GM12878 (cell line): ENCODE data around the gene EGF. TPM values are rescaled to one million over a fixed set of nuclear protein-coding genes. Genes with fewer than 3 reads are reported as not detected.
"Not testable (repeated sequence)": the region's sequence is repeated elsewhere in the genome, so short reads cannot be mapped to it uniquely, and the experiment has no call there.

Experiments used
- ATAC-seq: fragments of 200-7000 bp; cut with Tn5 transposase; 3 replicates; pipeline ENCODE4 v1.9.1; 2020; ENCODE audit warnings: mild to moderate bottlenecking, moderate library complexity
- BruUV-seq: library from RNA; stranded (reverse); fragments of 400-500 nt; replicated peaks from 2 replicates; lab custom pipeline; 2021; lab: Mats Ljungman, UMichigan
- CTCF ChIA-PET: fragments of 300-600 bp; sonication (Branson Sonifier 250); formaldehyde crosslinking; extraction: SDS; loops from one replicate; lab custom pipeline; 2021; ENCODE audit warnings: inconsistent platforms; lab: Yijun Ruan, JAX
- POLR2A ChIA-PET: fragments of 350-600 bp; formaldehyde crosslinking; extraction: SDS; loops from one replicate; lab custom pipeline; 2021; ENCODE audit warnings: inconsistent platforms; lab: Charles Lee
- RAD21 ChIA-PET: fragments of 300-600 bp; sonication (Branson Sonifier 250); formaldehyde crosslinking; loops from one replicate; lab custom pipeline; 2023; ENCODE audit warnings: antibody characterized with exemption; ENCODE audit not compliant: unreplicated experiment; lab: Charles Lee
- SMC1A ChIA-PET: fragments of 300-600 bp; sonication (Branson Sonifier 250); formaldehyde crosslinking; loops from one replicate; lab custom pipeline; 2023; ENCODE audit not compliant: unreplicated experiment, uncharacterized antibody; lab: Charles Lee
- DNase-seq: peaks from one replicate; pipeline ENCODE4 v3.0.0-alpha.2; 2011; ENCODE audit warnings: low read depth, low spot score
- FAIRE-seq: peaks from 3 replicates; lab custom pipeline; 2011; peaks lifted over from hg19 to GRCh38; lab: Jason Lieb, UNC
- H2AFZ ChIP-seq: 2 replicates; pipeline ENCODE4 v1.6.0; 2011; ENCODE audit warnings: low read depth, low read length, control low read depth; ENCODE audit not compliant: control insufficient read depth
- H3K27ac ChIP-seq: 2 replicates; pipeline ENCODE4 v1.5.1; 2011; ENCODE audit warnings: control low read depth; ENCODE audit not compliant: control insufficient read depth, insufficient read depth
- H3K27me3 ChIP-seq, 2 experiments: replicated peaks in 1 of 2; 2 replicates each; pipeline versions ENCODE4 v1.6.0 to v1.6.1; 2011; ENCODE audit warnings: low read length in 1 of 2; ENCODE audit not compliant: control insufficient read depth in 2 of 2, insufficient read depth in 2 of 2
- H3K36me3 ChIP-seq, 2 experiments: 2 replicates each; pipeline ENCODE4 v1.5.1; 2011; ENCODE audit warnings: low read length in 1 of 2; ENCODE audit not compliant: control insufficient read depth in 2 of 2, insufficient read depth in 2 of 2
- H3K4me1 ChIP-seq: 2 replicates; pipeline ENCODE4 v1.6.1; 2011; ENCODE audit warnings: mild to moderate bottlenecking, low read length, moderate library complexity, mixed read lengths; ENCODE audit not compliant: control insufficient read depth, insufficient read depth
- H3K4me2 ChIP-seq: 2 replicates; pipeline ENCODE4 v1.6.0; 2011; ENCODE audit warnings: control low read depth; ENCODE audit not compliant: control insufficient read depth, insufficient read depth
- H3K4me3 ChIP-seq: fragments of 200-600 bp; sonication (generic); 2 replicates; pipeline ENCODE4 v1.5.1; 2016
- H3K79me2 ChIP-seq: 2 replicates; pipeline ENCODE4 v1.6.0; 2011; ENCODE audit warnings: low read length; ENCODE audit not compliant: control insufficient read depth, insufficient read depth
- H3K9ac ChIP-seq: 2 replicates; pipeline ENCODE4 v1.8.0; 2011; ENCODE audit warnings: low read length, control low read depth, mixed read lengths; ENCODE audit not compliant: control insufficient read depth, insufficient read depth
- H3K9me3 ChIP-seq: replicated peaks from 3 replicates; pipeline ENCODE4 v1.5.1; 2011; ENCODE audit warnings: mild to moderate bottlenecking, low read length; ENCODE audit not compliant: control insufficient read depth, insufficient read depth
- H4K20me1 ChIP-seq: 2 replicates; pipeline ENCODE4 v1.6.0; 2011; ENCODE audit not compliant: control insufficient read depth, insufficient read depth
- CREB1 ChIP-seq: IDR thresholded peaks from 2 replicates; pipeline ENCODE4 v1.6.1; 2012; ENCODE audit warnings: low read depth, mild to moderate bottlenecking, inconsistent platforms
- KLF5 ChIP-seq: fragments of 450-650 bp; IDR thresholded peaks from 2 replicates; pipeline ENCODE4 v1.6.1; 2014; ENCODE audit warnings: mild to moderate bottlenecking; ENCODE audit not compliant: partially characterized antibody
- NFYB ChIP-seq: IDR thresholded peaks from 2 replicates; pipeline ENCODE4 v1.6.1; 2011; ENCODE audit warnings: low read depth, mild to moderate bottlenecking, low read length, improper control_type of control experiment, moderate library complexity; ENCODE audit not compliant: insufficient read depth
- RAD21 ChIP-seq: IDR thresholded peaks from 2 replicates; pipeline ENCODE4 v1.6.1; 2011; ENCODE audit warnings: mild to moderate bottlenecking, low read depth, low read length, moderate library complexity; ENCODE audit not compliant: insufficient read depth
- SIN3A ChIP-seq: IDR thresholded peaks from 2 replicates; pipeline ENCODE4 v1.6.1; 2012; ENCODE audit warnings: low read depth, low read length, improper control_type of control experiment
- TARDBP ChIP-seq: IDR thresholded peaks from 2 replicates; pipeline ENCODE4 v1.6.1; 2016; ENCODE audit warnings: borderline replicate concordance
- ZBED1 ChIP-seq: IDR thresholded peaks from 2 replicates; pipeline ENCODE4 v1.6.1; 2016; ENCODE audit warnings: borderline replicate concordance
- ZSCAN29 ChIP-seq: fragments of 450-650 bp; IDR thresholded peaks from 2 replicates; pipeline ENCODE4 v1.6.1; 2017; ENCODE audit warnings: mild to moderate bottlenecking, moderate library complexity
- WGBS: methylation state at CpG from one replicate; pipeline ENCODE4 v1.1.6; 2016; ENCODE audit warnings: low lambda C conversion rate; ENCODE audit not compliant: insufficient replicate concordance, insufficient coverage; ENCODE audit errors: missing lambda C conversion rate; 5-methylcytosine and 5-hydroxymethylcytosine counted together
- in situ Hi-C: fragments of 300-500 bp; cut with MboI; formaldehyde crosslinking; loops from 9 replicates; pipeline ENCODE4 v1.14.3; 2018; ENCODE audit warnings: mixed read lengths
- intact Hi-C: fragments of 100-400 bp; cut with micrococcal nuclease; formaldehyde crosslinking; loops from one replicate; pipeline ENCODE4 v1.14.2; 2022; ENCODE audit not compliant: unreplicated experiment
- polyA plus RNA-seq, 11 experiments: library from polyadenylated mRNA; depleted of rRNA in 4 of 11; unstranded in 6 of 11; stranded (reverse) in 5 of 11; fragments of >200 nt; fragmentation: Nextera tagmentation in 4 of 11; fragmentation: Illumina TruSeq in 1 of 11; extraction: Ambion mirVana in 4 of 11; extraction: Trizol in 1 of 11; gene quantifications; 1 replicate in 1 of 11; 2 replicates in 10 of 11; pipeline versions ENCODE4 v1.2.1 to v1.2.3, GENCODE V29; 2011 to 2016; ENCODE audit warnings: inconsistent platforms in 2 of 11, missing spikeins in 2 of 11, low read depth in 1 of 11
- total RNA-seq, 4 experiments: library from RNA; depleted of rRNA in 3 of 4; stranded (reverse); fragments of >200 nt in 3 of 4; fragmentation: Illumina TruSeq in 1 of 4; extraction: Trizol in 1 of 4; gene quantifications; 2 replicates each; pipeline versions ENCODE4 v1.2.1 to v1.2.3, GENCODE V29; 2013 to 2021
- TF ChIP-seq, protein P1 (sequence below): fragments of 450-650 bp; IDR thresholded peaks from 2 replicates; pipeline ENCODE4 v1.6.1; 2018; ENCODE audit warnings: mild to moderate bottlenecking, low read depth, moderate library complexity; ENCODE audit not compliant: partially characterized antibody

The EGF gene
- total and polyA plus RNA-seq, 10 of the 15 experiments (the other 5 are each of a cell fraction or from before 2014, with no cell fraction given), result 0.02 to 0.90 (median 0.19) TPM; not detected in 4

DNA sequence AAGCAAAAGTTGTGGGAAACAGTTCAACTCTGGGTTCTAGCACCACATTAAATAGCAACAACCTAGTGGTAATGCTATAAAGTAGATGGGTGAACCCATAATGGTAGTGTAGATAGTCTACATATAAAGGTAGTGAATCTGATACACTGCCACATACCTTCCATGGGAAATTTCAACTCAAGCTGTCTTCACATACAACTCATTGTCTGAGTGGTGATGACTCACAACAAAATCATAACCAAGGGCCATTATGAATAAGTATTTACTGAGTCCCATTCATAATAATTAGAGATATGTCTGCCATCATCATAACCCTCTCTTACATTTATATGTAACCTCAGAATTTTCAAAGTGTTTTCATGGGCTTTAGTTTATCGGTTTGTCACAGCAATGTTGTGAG is 34.8 kb downstream of the EGF start:
- ChIA-PET SMC1A (no interaction called here), POLR2A (no interaction called here), CTCF (no interaction called here), RAD21 (no interaction called here)
- Histone ChIP-seq H3K79me2 (no peaks in the 10 kb centered on the region), H3K9ac (no peak overlapping the region), H2AFZ (no peak overlapping the region), H3K4me1 (no peaks in the 10 kb centered on the region), H3K36me3 (no peaks in the 10 kb centered on the region), H4K20me1 (no peaks in the 10 kb centered on the region), H3K9me3 (no peaks in the 10 kb centered on the region), H3K27ac (no peak overlapping the region), H3K27me3 (no peaks in the 10 kb centered on the region), H3K4me3 (no peak overlapping the region), H3K4me2 (no peak overlapping the region)
- no TSS peak for BruUV-seq
- FAIRE-seq, result no peak
- DNase-seq, result no peak
- intact Hi-C loops, result no loop called here
- peak; percentile 57 for ATAC-seq
- in situ Hi-C loops, result no loop called here
- WGBS, result 6% methylated on average over 1 of the region's 1 CpG
- no peak for TF ChIP-seq ZSCAN29
- TF ChIP-seq KLF5, result no peak
- no peak for TF ChIP-seq CREB1
- no peak for TF ChIP-seq ZBED1
- no peak for TF ChIP-seq NFYB

GRCh38 chr4:109947918-109948317 is 35.2 kb downstream of the EGF start:
- no peak overlapping the region for H3K4me2 ChIP-seq
- H3K27me3 ChIP-seq, result no peaks in the 10 kb centered on the region
- intact Hi-C loops, result no loop called here
- H3K4me3 ChIP-seq, result no peak overlapping the region
- H3K36me3 ChIP-seq, result no peaks in the 10 kb centered on the region
- no peak for FAIRE-seq
- in situ Hi-C loops, result no loop called here
- RAD21 ChIA-PET, result no interaction called here
- H2AFZ ChIP-seq, result no peak overlapping the region
- no peak overlapping the region for H3K27ac ChIP-seq
- H3K9me3 ChIP-seq, result no peaks in the 10 kb centered on the region
- CTCF ChIA-PET, result no interaction called here
- no peak for ATAC-seq
- BruUV-seq, result no TSS peak
- TF ChIP-seq TARDBP (no peak), SIN3A (no peak), RAD21 (no peak)
- TF ChIP-seq, protein P1, sequence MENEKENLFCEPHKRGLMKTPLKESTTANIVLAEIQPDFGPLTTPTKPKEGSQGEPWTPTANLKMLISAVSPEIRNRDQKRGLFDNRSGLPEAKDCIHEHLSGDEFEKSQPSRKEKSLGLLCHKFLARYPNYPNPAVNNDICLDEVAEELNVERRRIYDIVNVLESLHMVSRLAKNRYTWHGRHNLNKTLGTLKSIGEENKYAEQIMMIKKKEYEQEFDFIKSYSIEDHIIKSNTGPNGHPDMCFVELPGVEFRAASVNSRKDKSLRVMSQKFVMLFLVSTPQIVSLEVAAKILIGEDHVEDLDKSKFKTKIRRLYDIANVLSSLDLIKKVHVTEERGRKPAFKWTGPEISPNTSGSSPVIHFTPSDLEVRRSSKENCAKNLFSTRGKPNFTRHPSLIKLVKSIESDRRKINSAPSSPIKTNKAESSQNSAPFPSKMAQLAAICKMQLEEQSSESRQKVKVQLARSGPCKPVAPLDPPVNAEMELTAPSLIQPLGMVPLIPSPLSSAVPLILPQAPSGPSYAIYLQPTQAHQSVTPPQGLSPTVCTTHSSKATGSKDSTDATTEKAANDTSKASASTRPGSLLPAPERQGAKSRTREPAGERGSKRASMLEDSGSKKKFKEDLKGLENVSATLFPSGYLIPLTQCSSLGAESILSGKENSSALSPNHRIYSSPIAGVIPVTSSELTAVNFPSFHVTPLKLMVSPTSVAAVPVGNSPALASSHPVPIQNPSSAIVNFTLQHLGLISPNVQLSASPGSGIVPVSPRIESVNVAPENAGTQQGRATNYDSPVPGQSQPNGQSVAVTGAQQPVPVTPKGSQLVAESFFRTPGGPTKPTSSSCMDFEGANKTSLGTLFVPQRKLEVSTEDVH, result no peak
- no peaks in the 10 kb centered on the region for H3K4me1 ChIP-seq
- no peak overlapping the region for H3K9ac ChIP-seq
- H4K20me1 ChIP-seq, result no peaks in the 10 kb centered on the region
- no peak for DNase-seq
- POLR2A ChIA-PET, result no interaction called here
- H3K79me2 ChIP-seq, result no peaks in the 10 kb centered on the region
- 0% methylated on average over 1 of the region's 1 CpG for WGBS
- SMC1A ChIA-PET, result no interaction called here

- H3K36me3 ChIP-seq, H2AFZ ChIP-seq, H3K79me2 ChIP-seq, intact Hi-C loops, H3K9ac ChIP-seq, H3K9me3 ChIP-seq, DNase-seq, CTCF ChIA-PET, H3K4me1 ChIP-seq, ATAC-seq, H3K27ac ChIP-seq, in situ Hi-C loops, H3K27me3 ChIP-seq, FAIRE-seq, POLR2A ChIA-PET, H4K20me1 ChIP-seq, SMC1A ChIA-PET, BruUV-seq, H3K4me2 ChIP-seq, H3K4me3 ChIP-seq, RAD21 ChIA-PET: not testable (repeated sequence)
- 49% methylated on average over 9 of the region's 9 CpGs for WGBS
Measured at GRCh38 chr4:109949099-109949718, 36.5 kb downstream of the EGF start.
